AG09319 (cell line): ENCODE data around the gene PXMP4.
"Not testable (repeated sequence)": the region's sequence is repeated elsewhere in the genome, so short reads cannot be mapped to it uniquely, and the experiment has no call there.

Experiments used
- DNase-seq: peaks from one replicate; pipeline ENCODE4 v3.0.0-alpha.2; 2010; ENCODE audit warnings: low read depth; ENCODE audit errors: extremely low read depth
- CTCF ChIP-seq: IDR thresholded peaks from 2 replicates; pipeline ENCODE4 v1.5.1; 2011; ENCODE audit warnings: low read depth, mild to moderate bottlenecking, inconsistent platforms, low read length, moderate library complexity

The PXMP4 gene

GRCh38 chr20:33703498-33704137 is 16.5 kb downstream of the PXMP4 start:
- DNase-seq: no peak
- no peak for TF ChIP-seq CTCF

GRCh38 chr20:33702861-33703260 is 17.2 kb downstream of the PXMP4 start:
- no peak for DNase-seq
- TF ChIP-seq CTCF: no peak

- no peak for DNase-seq
- TF ChIP-seq CTCF: no peak
Observed at GRCh38 chr20:33701629-33702450, 18.3 kb downstream of the PXMP4 start.

DNA sequence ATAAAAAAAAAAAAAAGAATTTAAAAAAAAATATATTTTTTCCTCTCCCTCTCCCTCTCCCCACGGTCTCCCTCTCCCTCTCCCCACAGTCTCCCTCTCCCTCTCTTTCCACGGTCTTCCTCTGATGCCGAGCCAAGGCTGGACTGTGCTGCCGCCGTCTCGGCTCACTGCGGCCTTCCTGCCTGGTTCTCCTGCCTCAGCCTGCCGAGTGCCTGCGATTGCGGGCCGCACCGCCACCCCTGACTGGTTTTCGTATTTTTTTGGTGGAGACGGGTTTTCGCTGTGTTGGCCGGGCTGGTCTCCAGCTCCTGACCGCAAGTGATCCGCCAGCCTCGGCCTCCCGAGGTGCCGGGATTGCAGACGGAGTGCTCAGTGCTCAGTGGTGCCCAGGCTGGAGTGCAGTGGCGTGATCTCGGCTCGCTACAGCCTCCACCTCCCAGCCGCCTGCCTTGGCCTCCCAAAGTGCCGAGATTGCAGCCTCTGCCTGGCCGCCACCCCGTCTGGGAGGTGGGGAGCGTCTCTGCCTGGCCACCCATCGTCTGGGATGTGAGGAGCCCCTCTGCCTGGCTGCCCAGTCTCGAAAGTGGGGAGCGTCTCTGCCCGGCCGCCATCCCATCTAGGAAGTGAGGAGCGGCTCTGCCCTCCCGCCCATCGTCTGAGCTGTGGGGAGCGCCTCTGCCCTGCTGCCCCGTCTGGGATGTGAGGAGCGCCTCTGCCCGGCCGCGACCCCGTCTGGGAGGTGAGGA is 19.2 kb downstream of the PXMP4 start:
- not testable (repeated sequence) for DNase-seq

DNA sequence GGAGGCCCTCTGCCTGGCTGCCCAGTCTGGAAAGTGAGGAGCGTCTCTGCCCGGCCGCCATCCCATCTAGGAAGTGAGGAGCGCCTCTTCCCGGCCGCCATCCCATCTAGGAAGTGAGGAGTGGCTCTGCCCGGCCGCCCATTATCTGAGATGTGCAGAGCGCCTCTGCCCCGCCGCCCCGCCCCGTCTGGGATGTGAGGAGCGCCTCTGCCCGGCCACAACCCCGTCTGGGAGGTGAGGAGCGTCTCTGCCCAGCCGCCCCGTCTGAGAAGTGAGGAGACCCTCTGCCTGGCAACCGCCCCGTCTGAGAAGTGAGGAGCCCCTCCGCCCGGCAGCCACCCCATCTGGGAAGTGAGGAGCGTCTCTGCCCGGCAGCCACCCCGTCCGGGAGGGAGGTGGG is 21.1 kb downstream of the PXMP4 start:
- not testable (repeated sequence) for DNase-seq

GRCh38 chr20:33697129-33697528 is 23.0 kb downstream of the PXMP4 start:
- no peak for DNase-seq
- TF ChIP-seq CTCF: no peak

DNA sequence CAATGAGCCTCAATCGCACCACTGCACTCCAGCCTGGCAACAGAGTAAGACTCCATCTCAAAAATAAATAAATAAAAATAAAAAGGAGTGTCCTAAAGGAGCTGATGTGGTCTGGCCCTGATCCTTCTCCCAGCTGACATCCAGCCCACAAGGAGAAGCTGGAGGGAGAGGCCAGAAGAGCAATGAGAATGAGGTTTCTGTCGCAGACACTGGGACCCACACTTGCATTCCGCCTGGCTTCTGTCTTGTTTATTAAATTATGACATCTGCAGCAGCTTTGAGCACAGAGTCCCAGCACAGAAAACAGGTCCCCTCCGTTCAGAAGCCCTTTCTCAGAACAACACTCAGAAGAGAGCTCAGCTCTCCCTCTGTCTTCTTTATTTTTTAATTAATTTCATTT is 23.7 kb downstream of the PXMP4 start:
- DNase-seq: no peak
- no peak for TF ChIP-seq CTCF

- DNase-seq: no peak
- no peak for TF ChIP-seq CTCF
Observed at GRCh38 chr20:33694639-33695012, 25.5 kb downstream of the PXMP4 start.
